PC-3 (cell line): ENCODE measurements around the gene SPATA6L. TPM values are rescaled to one million over a fixed set of nuclear protein-coding genes. Genes with fewer than 3 reads are reported as not detected.

Experiments
- ATAC-seq: fragments of 200-7000 bp; cut with Tn5 transposase; 2 replicates; pipeline ENCODE4 v1.9.1; 2020; ENCODE audit warnings: mild to moderate bottlenecking, moderate library complexity
- BruUV-seq: library from RNA; stranded (reverse); fragments of 400-500 nt; replicated peaks from 2 replicates; lab custom pipeline; 2021; lab: Mats Ljungman, UMichigan
- CTCF ChIA-PET: fragments of 300-600 bp; sonication (Branson Sonifier 250); formaldehyde crosslinking; loops from one replicate; lab custom pipeline; 2022; ENCODE audit warnings: antibody characterized with exemption; lab: Charles Lee
- POLR2A ChIA-PET: fragments of 300-600 bp; sonication (Branson Sonifier 250); formaldehyde crosslinking; loops from one replicate; lab custom pipeline; 2022; ENCODE audit warnings: antibody characterized with exemption; ENCODE audit not compliant: unreplicated experiment; lab: Charles Lee
- DNase-seq: peaks from one replicate; pipeline ENCODE4 v3.0.0-alpha.2; 2015
- H2AFZ ChIP-seq: fragments of 300-600 bp; sonication (generic); 2 replicates; pipeline ENCODE4 v1.6.0; 2016; ENCODE audit warnings: antibody characterized with exemption, low read length
- H3F3A ChIP-seq: fragments of 300-600 bp; sonication (generic); one replicate; pipeline ENCODE4 v1.6.0; 2017; ENCODE audit warnings: antibody characterized with exemption, low read length, control low read depth, mild to moderate bottlenecking; ENCODE audit not compliant: unreplicated experiment
- H3K27ac ChIP-seq: fragments of 300-600 bp; sonication (generic); 2 replicates; pipeline ENCODE4 v1.5.1; 2016; ENCODE audit warnings: mild to moderate bottlenecking, low read length
- H3K27me3 ChIP-seq: fragments of 300-600 bp; sonication (generic); 2 replicates; pipeline ENCODE4 v1.6.1; 2016; ENCODE audit warnings: low read length, mixed read lengths
- H3K36me3 ChIP-seq: fragments of 300-600 bp; sonication (generic); 2 replicates; pipeline ENCODE4 v1.6.1; 2016; ENCODE audit warnings: low read depth, mixed run types, low read length, mixed read lengths
- H3K4me1 ChIP-seq: fragments of 300-600 bp; sonication (generic); 2 replicates; pipeline ENCODE4 v1.5.1; 2016; ENCODE audit warnings: low read length; ENCODE audit not compliant: insufficient read depth
- H3K4me2 ChIP-seq: fragments of 300-600 bp; sonication (generic); 2 replicates; pipeline ENCODE4 v1.6.0; 2016; ENCODE audit warnings: low read length
- H3K4me3 ChIP-seq: fragments of 300-600 bp; sonication (generic); 2 replicates; pipeline ENCODE4 v1.5.1; 2016; ENCODE audit warnings: mild to moderate bottlenecking, low read length, mixed read lengths
- H3K79me2 ChIP-seq: fragments of 300-600 bp; sonication (generic); 2 replicates; pipeline ENCODE4 v1.6.1; 2017; ENCODE audit warnings: low read length, mixed read lengths
- H3K9ac ChIP-seq: fragments of 300-600 bp; sonication (generic); 2 replicates; pipeline ENCODE4 v1.6.0; 2016; ENCODE audit warnings: mild to moderate bottlenecking, low read length
- H3K9me2 ChIP-seq: fragments of 300-600 bp; sonication (generic); replicated peaks from 2 replicates; pipeline ENCODE4 v1.6.1; 2016; ENCODE audit warnings: mixed run types, low read length, mixed read lengths
- H3K9me3 ChIP-seq: fragments of 300-600 bp; sonication (generic); 2 replicates; pipeline ENCODE4 v1.6.1; 2016; ENCODE audit warnings: low read length, mixed read lengths
- H4K20me1 ChIP-seq: fragments of 300-600 bp; sonication (generic); 2 replicates; pipeline ENCODE4 v1.6.1; 2016; ENCODE audit warnings: low read length, mixed read lengths
- CTCF ChIP-seq: fragments of 300-600 bp; sonication (generic); conservative IDR thresholded peaks from 2 replicates; pipeline ENCODE4 v1.5.1; 2017; ENCODE audit warnings: antibody characterized with exemption, low read depth, mild to moderate bottlenecking, low read length
- EZH2 ChIP-seq: fragments of 300-600 bp; sonication (generic); IDR thresholded peaks from one replicate; pipeline ENCODE4 v1.6.1; 2017; ENCODE audit warnings: antibody characterized with exemption, mild to moderate bottlenecking, low read length; ENCODE audit not compliant: unreplicated experiment
- EZH2phosphoT487 ChIP-seq: fragments of 300-600 bp; sonication (generic); IDR thresholded peaks from 2 replicates; pipeline ENCODE4 v1.6.1; 2018; ENCODE audit warnings: mild to moderate bottlenecking, antibody characterized with exemption, low read length, borderline replicate concordance
- intact Hi-C: fragments of 100-400 bp; cut with micrococcal nuclease; formaldehyde crosslinking; loops from 2 replicates; pipeline ENCODE4 v1.9.0; 2023
- total RNA-seq: library from RNA; depleted of rRNA; stranded (reverse); fragments of >200 nt; gene quantifications from 2 replicates; pipeline ENCODE4 v1.2.3, GENCODE V29; 2014

The SPATA6L gene
- total RNA-seq, 1 experiment from 2014 or later: not detected

GRCh38 chr9:4592886-4593285 is 73.4 kb downstream of the SPATA6L start:
- CTCF ChIA-PET: no interaction called here
- ATAC-seq (no peak), DNase-seq (no peak)
- Histone ChIP-seq H3K27ac (no peak overlapping the region), H2AFZ (no peak overlapping the region), H3K36me3 (no peaks in the 10 kb centered on the region), H3F3A (no peaks in the 10 kb centered on the region), H3K4me3 (no peak overlapping the region), H3K79me2 (no peaks in the 10 kb centered on the region), H3K27me3 (no peaks in the 10 kb centered on the region), H4K20me1 (no peaks in the 10 kb centered on the region), H3K4me2 (no peak overlapping the region), H3K4me1 (no peaks in the 10 kb centered on the region), H3K9ac (no peak overlapping the region), H3K9me3 (no peaks in the 10 kb centered on the region), H3K9me2 (no peaks in the 10 kb centered on the region)
- no TSS peak for BruUV-seq
- POLR2A ChIA-PET: no interaction called here
- intact Hi-C loops: no loop called here
- TF ChIP-seq CTCF (no peak), EZH2 (no peak), EZH2phosphoT487 (no peak)

- Histone ChIP-seq H3K27ac (no peak overlapping the region), H3F3A (no peaks in the 10 kb centered on the region), H3K4me1 (no peaks in the 10 kb centered on the region), H3K4me2 (no peak overlapping the region), H2AFZ (no peak overlapping the region), H3K9me3 (no peaks in the 10 kb centered on the region), H3K36me3 (no peaks in the 10 kb centered on the region), H3K27me3 (no peaks in the 10 kb centered on the region), H3K9ac (no peak overlapping the region), H3K79me2 (no peaks in the 10 kb centered on the region), H3K9me2 (no peaks in the 10 kb centered on the region), H3K4me3 (no peak overlapping the region), H4K20me1 (no peaks in the 10 kb centered on the region)
- ChIA-PET CTCF (no interaction called here), POLR2A (no interaction called here)
- TF ChIP-seq EZH2phosphoT487: no peak
- no peak for DNase-seq
- BruUV-seq: no TSS peak
- intact Hi-C loops: no loop called here
- no peak for ATAC-seq
Observed at GRCh38 chr9:4592295-4592694, 74.0 kb downstream of the SPATA6L start.

GRCh38 chr9:4591123-4591500 is 75.2 kb downstream of the SPATA6L start:
- Histone ChIP-seq H3K27me3 (no peaks in the 10 kb centered on the region), H3K4me2 (no peak overlapping the region), H2AFZ (no peak overlapping the region), H3K9ac (no peak overlapping the region), H4K20me1 (no peaks in the 10 kb centered on the region), H3K79me2 (no peaks in the 10 kb centered on the region), H3K27ac (no peak overlapping the region), H3K9me2 (no peaks in the 10 kb centered on the region), H3K4me1 (no peaks in the 10 kb centered on the region), H3K4me3 (no peak overlapping the region), H3F3A (no peaks in the 10 kb centered on the region), H3K9me3 (no peaks in the 10 kb centered on the region), H3K36me3 (no peaks in the 10 kb centered on the region)
- BruUV-seq: no TSS peak
- POLR2A ChIA-PET: no interaction called here
- intact Hi-C loops: no loop called here
- DNase-seq: no peak
- CTCF ChIA-PET: no interaction called here
- no peak for ATAC-seq
- TF ChIP-seq EZH2 (no peak), CTCF (no peak), EZH2phosphoT487 (no peak)
